HG03175 (cell line): ENCODE data around the gene KRT40.
"Not testable (repeated sequence)": the region's sequence is repeated elsewhere in the genome, so short reads cannot be mapped to it uniquely, and the experiment has no call there.

ENCODE experiments used
- ATAC-seq: cut with Tn5 transposase; IDR thresholded peaks from one replicate; pipeline ENCODE4 v1.9.1; 2021; ENCODE audit warnings: mild to moderate bottlenecking, moderate library complexity; ENCODE audit not compliant: unreplicated experiment

Gene KRT40

DNA sequence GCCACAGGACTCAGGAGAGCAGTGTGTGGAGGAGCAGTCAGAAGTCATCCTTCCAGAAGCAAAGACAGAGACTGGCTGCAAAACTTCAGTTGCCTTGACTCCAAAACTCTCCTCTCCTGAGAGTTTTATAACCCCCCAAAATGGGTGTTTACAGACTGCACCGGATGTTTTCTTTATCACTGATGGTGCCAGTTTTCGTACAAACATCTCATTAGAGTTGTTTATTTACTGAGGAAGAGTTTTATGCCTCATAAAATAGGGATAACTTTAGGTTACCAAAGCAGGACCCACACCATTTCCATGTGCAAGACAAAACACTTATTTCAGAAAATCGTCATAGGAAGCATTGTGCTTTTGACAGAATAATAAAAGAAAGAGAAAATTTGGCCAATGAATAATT is at the start of gene KRT40:
Gene KRT40, minus strand, starts transcription at position 101 of the 400 bp plus-strand sequence. Its CDS starts 53 bp downstream, at position 48.
- ATAC-seq, result no peak

GRCh38 chr17:41029633-41030245 is 45.6 kb upstream of the KRT40 start, which contains the start of gene KRTAP1-4:
TSS of gene KRTAP1-4 (minus strand) at chr17:41030195. CDS start at chr17:41030078, 117 bp downstream.
- no peak for ATAC-seq

DNA sequence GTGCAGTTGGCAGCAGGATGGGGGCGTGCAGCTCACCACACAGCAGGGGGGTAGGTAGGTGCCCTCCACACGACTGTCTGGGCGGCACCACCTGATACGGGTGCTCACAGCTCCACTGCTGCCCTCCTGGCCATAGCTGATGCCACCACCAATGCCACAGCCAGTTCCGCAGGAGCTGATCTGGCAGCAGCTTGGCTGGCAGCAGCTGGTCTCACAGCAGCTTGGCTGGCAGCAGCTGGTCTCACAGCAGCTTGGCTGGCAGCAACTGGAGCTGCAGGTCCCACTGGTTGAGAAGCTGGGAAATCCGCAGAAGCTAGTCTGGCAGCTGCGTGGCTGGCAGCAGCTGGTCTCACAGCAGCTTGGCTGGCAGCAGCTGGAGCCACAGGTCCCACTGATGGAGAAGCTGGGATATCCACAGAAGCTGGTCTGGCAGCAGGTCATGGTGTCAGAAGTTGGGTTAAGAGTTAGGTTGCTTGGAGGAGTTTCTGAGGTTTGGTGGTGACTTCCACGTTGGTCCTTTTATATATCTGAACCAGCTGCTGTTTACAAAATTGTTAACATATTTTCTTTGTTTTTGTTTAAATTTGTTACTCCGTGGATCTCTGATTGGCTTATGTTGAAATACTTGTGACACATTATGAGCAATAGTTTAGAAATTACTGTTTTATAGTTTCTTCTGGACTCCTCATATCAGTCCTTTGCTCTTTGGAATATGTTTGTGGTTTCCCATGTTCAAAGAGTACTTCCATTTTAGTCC is 42.8 kb upstream of the KRT40 start, which contains the start of gene KRTAP1-5:
Gene KRTAP1-5, minus strand, starts transcription at position 494 of the 757 bp plus-strand sequence. Its CDS starts 53 bp downstream, at position 441.
- no peak for ATAC-seq

GRCh38 chr17:41024697-41025096 is 40.6 kb upstream of the KRT40 start:
- no peak for ATAC-seq

GRCh38 chr17:41020336-41020735 is 36.2 kb upstream of the KRT40 start:
- ATAC-seq, result no peak

DNA sequence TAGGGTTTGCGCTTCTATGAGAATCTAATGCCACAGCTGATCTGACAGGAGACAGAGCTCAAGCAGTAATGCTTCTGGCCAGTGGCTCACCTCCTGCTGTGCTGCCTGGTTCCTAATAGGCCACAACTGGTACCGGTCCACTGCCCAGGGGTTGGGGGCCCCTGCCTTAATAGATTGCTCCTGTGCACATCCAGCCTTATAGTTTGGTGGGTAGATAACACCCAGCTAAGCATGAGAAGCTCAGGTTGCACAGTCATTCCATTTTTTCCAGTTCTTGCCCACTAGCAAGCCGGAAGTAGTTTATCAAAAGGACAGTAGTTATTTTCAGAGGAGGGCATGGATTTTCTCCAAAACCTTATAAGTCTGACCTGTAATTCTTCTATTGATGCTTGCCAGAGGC is 35.3 kb upstream of the KRT40 start:
- ATAC-seq, result no peak

- ATAC-seq, result no peak
Observed at GRCh38 chr17:41018541-41018940, 34.4 kb upstream of the KRT40 start.

- no peak for ATAC-seq
Observed at GRCh38 chr17:41016578-41017215, 32.6 kb upstream of the KRT40 start.

- ATAC-seq, result no peak
Observed at GRCh38 chr17:41015454-41015853, 31.3 kb upstream of the KRT40 start.

DNA sequence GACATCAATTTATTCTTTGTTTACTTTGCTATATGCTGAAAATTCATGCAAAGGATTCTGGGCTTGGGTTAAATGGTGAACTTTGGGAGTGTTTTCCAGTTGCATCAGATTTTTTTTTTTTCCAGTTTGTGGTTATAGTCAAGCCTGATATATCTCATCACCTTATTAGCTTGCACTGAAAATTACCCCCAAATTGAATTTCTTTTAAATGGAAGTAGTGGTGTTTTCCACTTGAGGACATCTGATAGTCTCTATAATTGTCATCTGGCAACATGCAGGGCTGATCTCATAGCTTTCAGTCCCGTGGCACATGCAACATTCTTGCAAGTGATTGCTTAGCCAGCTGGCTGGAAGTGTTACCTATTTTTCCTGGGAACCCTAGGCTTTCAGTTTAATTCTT is 29.5 kb upstream of the KRT40 start:
- no peak for ATAC-seq

- no peak for ATAC-seq
Observed at GRCh38 chr17:41013181-41013580, 29.1 kb upstream of the KRT40 start.

- no peak for ATAC-seq
Observed at GRCh38 chr17:41012326-41013120, 28.4 kb upstream of the KRT40 start.

- ATAC-seq, result no peak
Observed at GRCh38 chr17:41010441-41010840, 26.3 kb upstream of the KRT40 start.

GRCh38 chr17:41009936-41010335 is 25.8 kb upstream of the KRT40 start:
- ATAC-seq, result no peak

- ATAC-seq, result no peak
Observed at GRCh38 chr17:41009301-41009760, 25.2 kb upstream of the KRT40 start.

GRCh38 chr17:41008811-41009210 is 24.7 kb upstream of the KRT40 start, which contains the start of gene KRTAP3-1:
TSS of gene KRTAP3-1 (minus strand) at chr17:41009128. CDS start at chr17:41009074, 54 bp downstream.
- ATAC-seq, result no peak

- no peak for ATAC-seq
Observed at GRCh38 chr17:41004397-41004796, 20.3 kb upstream of the KRT40 start.

GRCh38 chr17:41003926-41004325 is 19.8 kb upstream of the KRT40 start:
- no peak for ATAC-seq

DNA sequence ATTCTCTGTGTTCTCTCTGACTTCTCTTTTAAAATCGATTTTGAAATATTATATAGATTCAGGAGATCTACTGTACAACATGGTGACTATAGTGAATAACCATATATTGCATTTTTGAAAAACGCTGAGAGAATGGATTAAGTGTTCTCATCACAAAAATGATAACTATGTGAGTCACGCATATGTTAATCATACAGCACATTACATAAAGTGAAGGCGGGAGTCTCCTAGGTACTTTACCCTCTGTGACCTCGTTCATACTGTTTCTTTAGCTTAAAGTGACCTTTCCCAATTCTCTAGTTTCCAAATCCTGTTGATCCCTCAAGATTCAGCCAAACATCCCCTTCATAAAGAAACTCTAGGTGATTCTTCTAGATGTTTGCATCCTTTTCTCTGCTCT is 18.7 kb upstream of the KRT40 start:
- ATAC-seq, result no peak

DNA sequence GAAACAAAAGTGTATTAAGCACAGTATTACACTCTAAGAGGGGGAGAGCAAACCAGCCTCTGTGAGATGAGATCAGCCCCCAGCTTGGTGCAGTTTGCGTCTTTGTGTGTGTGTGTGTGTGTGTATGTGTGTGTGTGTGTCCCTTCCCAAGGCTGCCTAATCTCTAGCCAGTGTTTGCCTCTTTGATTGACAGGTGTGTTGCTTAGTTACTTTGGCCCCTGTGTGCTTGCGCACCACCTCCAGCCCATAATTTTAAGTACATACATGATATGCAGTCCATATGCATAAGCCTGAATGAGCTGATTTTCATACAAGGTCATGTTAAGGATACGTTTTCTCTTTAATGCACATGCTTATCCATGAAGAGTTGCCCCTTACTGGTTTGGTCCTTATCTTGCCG is 17.7 kb upstream of the KRT40 start:
- ATAC-seq, result no peak

DNA sequence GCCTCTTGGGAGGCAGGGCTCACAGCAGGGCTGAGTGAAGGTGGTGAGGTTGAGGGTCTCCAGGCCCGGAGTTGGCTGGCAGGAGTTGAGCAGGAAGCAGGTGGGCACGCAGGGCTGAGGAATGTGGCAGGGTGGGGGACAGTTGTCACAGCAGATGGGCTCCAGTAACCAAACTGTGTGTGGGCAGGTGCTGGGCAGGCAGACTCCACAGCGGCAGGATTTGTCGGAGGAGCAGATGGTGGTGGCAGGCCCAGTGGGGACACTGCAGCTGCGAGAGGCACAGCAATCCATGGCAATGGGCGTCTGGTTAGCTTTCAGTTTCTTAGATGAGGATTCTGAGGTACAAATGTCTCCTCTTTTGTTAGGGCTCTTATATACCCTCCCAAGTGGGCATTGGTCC is 15.4 kb upstream of the KRT40 start, which contains the start of gene KRTAP3-2:
Gene KRTAP3-2, minus strand, starts transcription at position 344 of the 400 bp plus-strand sequence. Its CDS starts 53 bp downstream, at position 291.
- not testable (repeated sequence) for ATAC-seq
